ENCODE data around the gene VEGFD.

The VEGFD gene

GRCh38 chrX:15384304-15384703 is at the start of gene VEGFD:
VEGFD (minus strand) TSS chrX:15384413; CDS start chrX:15383946, 467 bp downstream.
- FAIRE-seq, result no peak

GRCh38 chrX:15430584-15430983 is 46.4 kb upstream of the VEGFD start:
- no peak for FAIRE-seq

- FAIRE-seq, result no peak
These were observed 45.9 kb upstream of the VEGFD start for GRCh38 chrX:15430076-15430475.

DNA sequence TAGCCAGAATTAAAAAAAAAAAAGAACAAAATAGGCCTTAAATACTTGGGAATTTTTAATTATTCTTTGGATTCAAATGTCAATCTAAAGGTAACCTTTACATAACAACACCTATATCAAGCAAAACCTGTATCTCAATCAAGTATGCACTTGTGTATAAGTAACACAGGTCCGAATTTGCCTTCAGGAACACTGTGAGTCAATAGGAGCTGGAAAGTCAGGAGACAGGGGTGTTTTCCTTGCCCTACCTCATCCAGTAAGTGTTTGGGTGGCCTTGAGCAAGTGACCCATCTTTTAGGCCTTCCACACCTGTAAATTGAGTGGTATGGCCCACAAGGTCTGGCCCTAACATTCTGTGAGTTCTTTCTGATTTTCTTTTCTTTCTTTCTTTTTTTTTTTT is 40.8 kb upstream of the VEGFD start:
- no peak for FAIRE-seq

DNA sequence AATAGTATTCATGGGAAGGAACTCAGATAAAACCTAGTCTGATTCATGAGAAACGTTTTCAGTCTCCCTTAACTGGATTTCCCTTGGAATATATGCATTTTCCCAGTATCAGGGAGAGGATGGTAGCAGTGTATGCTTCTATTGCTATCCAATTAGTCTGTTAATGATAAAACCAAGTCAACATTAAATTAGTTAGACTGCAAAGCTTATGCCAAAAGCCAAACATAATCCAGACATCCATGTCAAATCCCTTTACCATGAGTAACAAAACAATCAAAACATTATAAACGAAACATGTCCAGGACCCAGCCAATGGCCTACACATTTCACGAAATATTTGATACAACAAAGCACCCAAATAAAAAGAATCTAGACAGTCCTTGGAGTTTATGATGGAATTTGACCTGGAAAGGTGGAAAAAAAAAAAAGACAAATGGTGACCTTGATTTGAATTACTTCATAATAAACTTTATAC is 34.5 kb upstream of the VEGFD start:
- no peak for FAIRE-seq

GRCh38 chrX:15418041-15418706 is 34.0 kb upstream of the VEGFD start:
- no peak for FAIRE-seq

DNA sequence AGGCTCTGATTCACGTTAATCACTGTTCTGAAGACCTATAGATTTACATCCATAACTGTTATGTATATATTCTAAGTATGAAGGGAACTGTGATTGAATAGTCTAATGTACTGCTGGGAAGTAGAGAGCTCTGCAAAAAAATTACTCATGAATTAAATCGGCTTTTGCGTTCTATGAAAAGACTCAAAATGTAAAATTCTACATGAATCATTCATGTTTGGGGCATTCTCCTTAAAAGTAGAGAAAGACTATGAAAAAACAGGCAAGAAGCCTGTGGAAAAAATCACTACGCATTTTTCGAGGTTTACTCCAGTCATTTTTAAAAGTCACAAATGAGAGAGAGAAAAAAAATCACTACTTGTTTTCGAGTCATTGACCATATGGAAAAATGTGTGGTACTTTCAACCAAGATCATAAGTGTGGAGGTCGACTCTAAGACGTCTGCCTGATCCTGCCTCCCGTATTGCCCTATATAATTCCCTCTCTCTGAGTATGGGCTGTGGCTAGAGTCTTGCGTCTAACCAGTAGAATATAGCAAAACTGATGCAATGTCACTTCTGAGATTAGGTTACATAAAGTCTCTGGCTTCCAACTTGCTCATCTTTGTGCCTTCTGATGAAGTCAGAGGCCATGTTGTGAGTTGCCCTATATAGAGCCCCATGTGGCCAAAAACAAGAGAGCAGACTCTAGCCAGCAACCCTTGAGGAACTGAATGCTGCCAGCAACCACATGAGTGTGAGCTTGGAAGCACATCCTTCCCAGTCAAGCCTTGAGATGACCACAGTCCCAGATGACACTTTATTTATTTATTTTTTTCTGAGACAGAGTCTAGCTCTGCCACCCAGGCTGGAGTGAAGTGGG is 32.1 kb upstream of the VEGFD start:
- no peak for FAIRE-seq

DNA sequence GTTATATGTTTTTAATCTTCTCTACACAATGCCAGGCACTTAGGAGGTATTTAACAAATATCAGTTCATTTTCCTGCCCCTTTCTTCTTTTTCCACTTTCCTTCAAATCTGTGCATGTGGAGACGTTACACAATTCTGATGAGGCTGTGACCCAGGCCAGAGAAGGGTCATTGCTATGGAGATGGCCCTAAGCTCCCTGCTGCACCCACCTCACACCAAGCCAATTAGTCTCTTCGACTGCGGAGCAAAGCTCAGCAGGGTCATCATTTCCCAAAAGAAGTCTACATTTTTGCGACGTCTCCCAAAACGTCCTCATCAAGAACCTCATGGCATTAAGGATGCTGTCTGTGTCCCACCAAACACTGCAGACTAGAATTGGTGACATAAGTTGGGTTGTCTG is 28.9 kb upstream of the VEGFD start:
- no peak for FAIRE-seq

- no peak for FAIRE-seq
These were observed 26.7 kb upstream of the VEGFD start for GRCh38 chrX:15410947-15411346.

GRCh38 chrX:15410430-15410829 is 26.2 kb upstream of the VEGFD start:
- no peak for FAIRE-seq

DNA sequence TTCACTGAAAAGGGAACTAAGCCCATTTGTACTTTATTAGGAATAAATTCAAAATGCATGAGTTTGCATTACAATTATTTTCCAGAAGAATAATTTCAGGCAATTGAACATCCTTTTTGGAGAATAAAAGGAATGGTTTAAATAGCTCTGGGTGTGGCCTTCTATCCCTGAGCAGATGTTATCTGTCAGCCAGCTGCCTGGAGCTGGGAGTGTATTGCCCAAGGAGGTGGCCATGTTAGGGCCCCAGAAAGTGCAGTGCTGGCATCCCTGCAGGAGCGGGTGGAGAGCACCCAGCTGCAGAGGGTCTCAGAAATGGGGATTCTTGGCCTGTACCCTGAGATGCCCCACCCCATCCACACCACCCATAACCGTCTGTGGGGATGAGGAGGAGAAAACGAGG is 21.6 kb upstream of the VEGFD start:
- no peak for FAIRE-seq

- FAIRE-seq, result no peak
These were observed 20.3 kb upstream of the VEGFD start for GRCh38 chrX:15404401-15405096.

DNA sequence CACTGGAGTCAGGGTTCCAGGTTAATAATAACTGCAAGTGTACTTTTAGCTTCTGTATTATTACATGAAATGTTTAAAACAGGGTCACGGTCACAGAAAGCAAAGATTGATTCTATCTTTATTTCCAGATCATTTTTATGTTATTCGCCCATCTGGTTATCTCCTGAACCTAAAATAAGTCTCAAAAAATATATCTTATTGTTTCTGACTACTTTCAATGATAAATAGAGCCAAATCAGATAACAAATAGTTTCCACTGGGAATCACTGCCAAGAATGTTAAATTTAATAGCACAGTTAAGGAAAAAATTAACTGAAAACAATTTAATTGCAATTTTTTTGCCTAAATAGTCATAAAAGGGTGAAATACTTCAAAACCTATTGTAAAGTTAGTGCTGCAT is 17.2 kb upstream of the VEGFD start:
- no peak for FAIRE-seq

- no peak for FAIRE-seq
These were observed 15.8 kb upstream of the VEGFD start for GRCh38 chrX:15399962-15400391.

- no peak for FAIRE-seq
These were observed 14.7 kb upstream of the VEGFD start for GRCh38 chrX:15398874-15399273.

GRCh38 chrX:15395789-15396188 is 11.6 kb upstream of the VEGFD start:
- no peak for FAIRE-seq

DNA sequence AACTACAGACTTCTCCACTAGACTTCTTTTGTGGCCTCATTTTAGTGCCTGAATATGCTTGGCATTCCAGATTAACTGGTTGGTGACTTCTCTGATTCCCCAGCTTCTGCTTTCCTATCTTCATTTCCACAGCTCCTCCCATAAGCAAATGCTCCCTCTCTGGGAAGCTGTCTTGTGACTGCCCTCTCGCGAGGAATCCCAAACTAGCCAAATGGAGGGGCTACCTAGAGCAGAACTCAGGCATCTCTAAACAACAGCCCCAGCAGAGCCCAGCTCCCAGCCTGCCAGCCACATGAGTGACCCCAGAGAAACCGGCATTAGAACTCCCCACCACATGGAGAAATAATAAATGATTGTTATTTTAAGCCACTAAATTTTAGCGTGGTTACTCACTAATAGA is 7.6 kb upstream of the VEGFD start:
- no peak for FAIRE-seq

DNA sequence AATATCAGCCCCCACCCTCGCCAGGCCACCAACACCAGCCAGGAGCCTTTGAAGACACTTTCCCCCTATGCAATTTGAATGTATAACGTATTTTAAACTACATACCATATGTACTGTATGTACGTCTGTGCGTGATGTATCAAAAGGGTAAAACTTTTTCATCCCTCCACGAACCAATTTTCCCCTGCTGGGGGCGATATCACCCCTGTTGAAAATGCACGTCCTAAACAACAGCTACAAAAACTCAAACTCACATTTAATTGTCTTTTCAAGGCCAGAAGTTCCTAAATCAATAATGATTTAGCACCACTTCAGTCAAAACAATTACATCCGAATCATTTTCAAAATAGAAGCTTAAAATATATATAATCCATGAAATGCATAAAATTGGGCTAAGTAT is 1.4 kb downstream of the VEGFD start:
- no peak for FAIRE-seq

DNA sequence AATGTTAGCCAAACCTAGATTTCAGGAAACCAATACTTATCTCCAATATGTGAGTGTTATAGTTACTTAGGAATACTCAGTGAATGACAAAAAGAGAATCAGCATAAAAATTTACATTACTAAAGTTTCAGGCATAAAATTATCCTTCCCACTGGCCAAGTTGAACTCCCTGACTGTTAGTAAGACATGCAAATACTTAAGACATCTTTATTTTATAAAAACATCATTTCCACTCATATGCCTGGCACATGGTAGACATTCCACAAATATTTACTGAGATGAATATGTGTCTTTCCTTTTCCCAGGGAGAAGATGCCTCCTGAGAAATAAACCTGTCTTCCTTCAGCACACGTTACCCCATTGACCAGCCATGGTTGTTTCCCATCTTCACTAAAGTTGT is 7.3 kb downstream of the VEGFD start:
- FAIRE-seq, result no peak

- no peak for FAIRE-seq
These were observed 10.2 kb downstream of the VEGFD start for GRCh38 chrX:15373976-15374375.

DNA sequence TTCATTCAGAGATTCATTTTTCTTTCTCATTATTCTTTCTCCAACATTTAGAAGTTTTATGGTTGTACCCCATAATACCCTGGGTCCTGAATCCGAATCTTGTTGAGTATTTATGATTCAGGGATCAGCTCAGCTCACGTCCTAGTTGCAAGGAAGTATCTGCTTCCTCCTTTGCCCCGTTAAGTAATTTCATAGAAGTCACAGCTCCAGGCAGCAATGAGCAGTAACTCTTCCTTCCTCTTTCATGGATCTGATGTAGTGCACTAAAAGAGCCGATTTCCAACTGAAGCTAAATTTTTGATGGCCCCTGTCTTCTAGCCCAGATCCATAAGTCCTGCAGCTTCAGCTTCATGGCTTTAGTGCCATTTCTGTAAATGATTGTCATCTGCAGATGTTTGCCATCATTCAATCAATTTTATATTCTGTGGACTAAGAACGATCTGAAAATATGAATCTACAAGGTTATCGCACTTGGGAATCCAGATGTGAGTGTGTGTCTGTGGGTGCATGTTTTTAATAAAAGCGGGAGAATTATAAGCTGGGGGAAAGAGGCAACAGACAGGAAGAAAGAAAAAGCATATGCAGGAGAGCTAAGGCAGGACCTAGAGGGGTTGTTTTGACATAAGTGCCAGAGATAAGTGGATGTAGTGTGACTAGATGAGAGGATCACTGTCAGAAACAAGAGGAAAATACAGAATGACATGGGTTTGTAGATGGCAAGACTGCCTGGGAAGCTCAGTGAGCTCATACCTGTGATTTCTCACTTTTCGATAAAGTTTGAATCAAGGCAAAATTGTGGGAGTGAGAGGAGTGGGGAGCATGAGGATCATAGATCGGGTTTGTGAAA is 17.5 kb downstream of the VEGFD start:
- no peak for FAIRE-seq

- no peak for FAIRE-seq
These were observed 24.5 kb downstream of the VEGFD start for GRCh38 chrX:15359701-15360100.

DNA sequence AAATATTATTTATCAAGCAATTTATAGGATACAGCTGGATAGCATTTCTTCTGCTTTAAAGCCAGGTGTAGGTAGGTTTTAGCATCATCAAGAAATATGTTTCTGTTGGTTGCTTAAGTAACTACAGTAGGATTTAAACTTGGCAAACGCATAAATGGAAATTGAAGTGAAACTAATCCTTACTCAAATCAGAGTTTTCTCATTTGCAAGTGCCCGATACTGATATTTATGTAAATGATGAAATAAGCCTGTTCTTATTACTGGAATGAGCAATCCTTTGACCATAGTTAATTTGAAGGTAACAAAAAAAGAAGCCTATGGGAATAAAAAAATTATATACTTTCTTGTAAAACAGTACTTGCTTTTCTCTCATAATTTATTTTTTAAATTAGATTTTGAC is 25.7 kb downstream of the VEGFD start:
- no peak for FAIRE-seq

Data from A204.1 (cell line).